Measurements from ENCODE around the gene TXNDC17. TPM values are rescaled to one million over a fixed set of nuclear protein-coding genes. Genes with fewer than 3 reads are reported as not detected.

The TXNDC17 gene
- total RNA-seq (2011; cell fraction: chromatin; rRNA removed; ENCODE audit: low replicate concordance), result 11.8 and 12.1 TPM in 2 replicates
- 21.5 and 31.7 TPM in 2 replicates for total RNA-seq (2011; cell fraction: nucleolus; rRNA removed)
- 21.9 and 22.7 TPM in 2 replicates for total RNA-seq (2011; cell fraction: nucleoplasm; rRNA removed)
- total RNA-seq (2014; rRNA removed) (111 and 164 TPM in 2 replicates), total RNA-seq (2014; rRNA removed; fragmentation: Illumina TruSeq; extraction: Trizol) (141 and 144 TPM in 2 replicates), total RNA-seq (2015; rRNA removed; fragmentation: Illumina TruSeq; extraction: Trizol) (164 and 179 TPM in 2 replicates), total RNA-seq (2021) (108 and 126 TPM in 2 replicates), polyA plus RNA-seq (2011; rRNA removed) (244 and 357 TPM in 2 replicates), polyA plus RNA-seq (2014; fragmentation: Illumina TruSeq; extraction: Trizol) (155 and 201 TPM in 2 replicates), polyA plus RNA-seq (2014; fragmentation: Nextera tagmentation; extraction: Ambion mirVana) (100 to 1,000 TPM; 758 to 759 TPM), polyA plus RNA-seq (2014; rRNA removed) (236 and 245 TPM in 2 replicates), polyA minus RNA-seq (2011; rRNA and poly(A)+ RNA removed) (48.5 and 52.5 TPM in 2 replicates), Bru-seq, nascent RNA (percentile 90 among the genes with signal in this experiment), BruChase-seq, experiment 1, labeled RNA remaining after a 2-hour chase (percentile 65 among the genes with signal in this experiment), BruChase-seq, experiment 2, labeled RNA remaining after a 6-hour chase (percentile 62 among the genes with signal in this experiment)
- 221 and 252 TPM in 2 replicates for polyA plus RNA-seq (2011; cell fraction: cytosol; rRNA removed)
- 78.2 and 87.1 TPM in 2 replicates for polyA plus RNA-seq (2011; cell fraction: nucleus; rRNA removed)
- 102 and 310 TPM in 2 replicates for polyA plus RNA-seq (2012)
- 36.5 and 37.0 TPM in 2 replicates for polyA minus RNA-seq (2011; cell fraction: cytosol; rRNA and poly(A)+ RNA removed)
- polyA minus RNA-seq (2011; cell fraction: nucleus; rRNA and poly(A)+ RNA removed), result 14.8 and 22.0 TPM in 2 replicates
- long read RNA-seq, experiment 1, transcript TXNDC17-203 (3 exons, 420 nt), result minor isoform, 51 of 404 reads
- long read RNA-seq, experiment 1, transcript TXNDC17-206 (1 exons, 2,100 nt), result minor isoform, 137 of 404 reads
- long read RNA-seq, experiment 1, transcript TXNDC17-202 (4 exons, 459 nt), result minor isoform, 16 of 404 reads
- long read RNA-seq, experiment 1, transcript TXNDC17-201 (4 exons, 2,219 nt), result major isoform, 166 of 404 reads
- long read RNA-seq, experiment 1, partial matches to known transcripts, result 27 of 404 reads
- long read RNA-seq, experiment 1, other reads (novel, unspliced or antisense), result 6 of 404 reads
- long read RNA-seq, experiment 2, transcript TXNDC17-202 (4 exons, 459 nt), result minor isoform, 8 of 116 reads
- long read RNA-seq, experiment 2, transcript TXNDC17-201 (4 exons, 2,219 nt), result major isoform, 100 of 116 reads
- long read RNA-seq, experiment 2, partial matches to known transcripts, result 0 of 116 reads
- long read RNA-seq, experiment 2, other reads (novel, unspliced or antisense), result 5 of 116 reads
- long read RNA-seq, experiment 3, transcript TXNDC17-201 (4 exons, 2,219 nt), result major isoform, 110 of 116 reads
- long read RNA-seq, experiment 3, partial matches to known transcripts, result 0 of 116 reads
- long read RNA-seq, experiment 3, other reads (novel, unspliced or antisense), result 1 of 116 reads

GRCh38 chr17:6640536-6641246, at the start of gene TXNDC17, which contains the start of gene KIAA0753:
Gene TXNDC17 (plus strand): TSS chr17:6641060. CDS start chr17:6641083, 23 bp downstream.
Gene KIAA0753 (minus strand): TSS chr17:6640711. CDS start chr17:6635103, 5,608 bp downstream.
- Histone ChIP-seq H3K4me2 (ENCODE audit: insufficient read depth, low read length) (peak within 1 kb of the TSS; percentile 86), H4K20me1 (replicated peaks; ENCODE audit: control insufficient read depth, insufficient read depth, low read length) (no peaks in the 10 kb centered on the region), H3K27me3 (ENCODE audit: control insufficient read depth in 2 of 2, insufficient read depth in 2 of 2, low read length in 2 of 2) (no peaks in the 10 kb centered on the region), H3K4me3 (peak within 1 kb of the TSS; percentile 68), H3K27ac (ENCODE audit: extremely low read depth, low read depth, low read length) (peak within 1 kb of the TSS; percentile 86), H3K9ac (ENCODE audit: insufficient read depth in 1 of 2, low read depth in 2 of 2, low read length in 2 of 2) (peak within 1 kb of the TSS; percentile 72 to 97), H3K4me1 (replicated peaks in 1 of 2; ENCODE audit: control insufficient read depth in 2 of 2, insufficient read depth in 2 of 2, low read length in 2 of 2) (peaks cover 8 to 43% of the 10 kb centered on the region in 2 experiments; a peak in 4 of 5 replicates), H3K36me3 (ENCODE audit: control insufficient read depth, insufficient read depth, low read length) (peaks cover 37% of the 10 kb centered on the region; the same call in 2 of the 3 replicates), H3K79me2 (ENCODE audit: control insufficient read depth, insufficient read depth, low read length) (peaks cover 47% of the 10 kb centered on the region), H3K9me3 (replicated peaks; ENCODE audit: control insufficient read depth, insufficient read depth, low read depth, low read length) (no peaks in the 10 kb centered on the region), H3K9me1 (ENCODE audit: control insufficient read depth, insufficient read depth, low read length) (no peaks in the 10 kb centered on the region), H2AFZ (ENCODE audit: low read depth, low read length) (peak within 1 kb of the TSS; percentile 98)
- FAIRE-seq, result peak; percentile 87
- peak; percentile 91 for ATAC-seq
- BruUV-seq (replicated peaks), result no TSS peak
- peak; percentile 72 to 91 (median 79) for DNase-seq (ENCODE audit: extremely low read depth in 1 of 4, low spot score in 3 of 4)
- in situ Hi-C loops (cut with MboI), result no loop called here
- CTCF ChIA-PET (ENCODE audit: low intra/inter-chr PET ratio), result no interaction called here
- WGBS (ENCODE audit: insufficient coverage, low coverage, missing lambda C conversion rate), result under 1% methylated on average over 18 of the region's 52 CpGs
- POLR2A ChIA-PET, result interaction anchor here (0.6 to 2.1 kb wide), 4 partner anchors 10 to 207 kb away, joined by 3 to 13 read pairs (median 4); partner anchors contain the start of genes C17orf100 and MED31
- intact Hi-C loops (cut with micrococcal nuclease), result loop anchor here (10.0 kb wide), 2 partner anchors 186 to 1356 kb away; partner anchors contain the start of gene RABEP1
- no peak for TF ChIP-seq MTA1 (IDR thresholded peaks at IDR 0.05; ENCODE audit: borderline replicate concordance)
- peak; percentile 25; the same call in 1 of the 2 replicates for TF ChIP-seq ELF4 (CRISPR knock-in tag; IDR thresholded peaks at IDR 0.05)
- TF ChIP-seq HNRNPH1 (optimal IDR thresholded peaks at IDR 0.05; ENCODE audit: low read depth, low read length), result no peak
- TF ChIP-seq LEF1 (IDR thresholded peaks at IDR 0.05), result no peak
- TF ChIP-seq ESRRB (CRISPR knock-in tag; IDR thresholded peaks at IDR 0.05; ENCODE audit: borderline replicate concordance), result no peak
- TF ChIP-seq SRF (CRISPR knock-in tag; IDR thresholded peaks at IDR 0.05), result peak in 1 of 2 experiments; percentile 84; a peak in 2 of 4 replicates
- no peak for TF ChIP-seq MTF1 (CRISPR knock-in tag; IDR thresholded peaks at IDR 0.05; ENCODE audit: borderline replicate concordance)
- TF ChIP-seq ZNF639 (CRISPR knock-in tag; conservative IDR thresholded peaks at IDR 0.05 in 1 of 2, IDR thresholded peaks at IDR 0.05 in 1 of 2), result peak in 1 of 2 experiments; percentile 51; a peak in 1 of 4 replicates
- TF ChIP-seq POU5F1 (IDR thresholded peaks at IDR 0.05; ENCODE audit: borderline replicate concordance, low read depth, low read length, partially characterized antibody), result peak; percentile 79
- TF ChIP-seq RB1 (IDR thresholded peaks at IDR 0.05; ENCODE audit: low read depth), result no peak; the same call in 1 of the 2 replicates
- TF ChIP-seq NONO (IDR thresholded peaks at IDR 0.05; ENCODE audit: low read depth in 2 of 2, low read length in 1 of 2), result no peak

Data from K562 (cell line).